ENCODE measurements around the gene PI4KA.

The PI4KA gene

GRCh38 chr22:20765938-20766337 lies 92.7 kb downstream of the PI4KA start:
- DNase-seq (ENCODE audit: low read depth), result no peak
- H3K4me3 ChIP-seq (replicated peaks; ENCODE audit: low read depth, low read length), result no peak overlapping the region
- no peak for TF ChIP-seq CTCF (IDR thresholded peaks at IDR 0.05; ENCODE audit: low read length, missing control alignments)

GRCh38 chr22:20764729-20765128 lies 93.9 kb downstream of the PI4KA start:
- TF ChIP-seq CTCF (IDR thresholded peaks at IDR 0.05; ENCODE audit: low read length, missing control alignments), result no peak
- no peak for DNase-seq (ENCODE audit: low read depth)
- no peak overlapping the region for H3K4me3 ChIP-seq (replicated peaks; ENCODE audit: low read depth, low read length)

- no peak for DNase-seq (ENCODE audit: low read depth)
- TF ChIP-seq CTCF (IDR thresholded peaks at IDR 0.05; ENCODE audit: low read length, missing control alignments), result no peak
- no peak overlapping the region for H3K4me3 ChIP-seq (replicated peaks; ENCODE audit: low read depth, low read length)
Observed at GRCh38 chr22:20764471-20764720, 94.2 kb downstream of the PI4KA start.

GRCh38 chr22:20763630-20764470 lies 94.8 kb downstream of the PI4KA start:
- no peak for TF ChIP-seq CTCF (IDR thresholded peaks at IDR 0.05; ENCODE audit: low read length, missing control alignments)
- H3K4me3 ChIP-seq (replicated peaks; ENCODE audit: low read depth, low read length), result no peak overlapping the region
- no peak for DNase-seq (ENCODE audit: low read depth)

GRCh38 chr22:20762233-20762796 lies 96.3 kb downstream of the PI4KA start:
- TF ChIP-seq CTCF (IDR thresholded peaks at IDR 0.05; ENCODE audit: low read length, missing control alignments), result no peak
- DNase-seq (ENCODE audit: low read depth), result no peak

GRCh38 chr22:20761536-20761935 lies 97.1 kb downstream of the PI4KA start:
- H3K4me3 ChIP-seq (replicated peaks; ENCODE audit: low read depth, low read length), result no peak overlapping the region

More at GRCh38 chr22:20762233-20762796, 96.3 kb downstream of the PI4KA start:
- H3K4me3 ChIP-seq (replicated peaks; ENCODE audit: low read depth, low read length), result no peak overlapping the region

More at GRCh38 chr22:20761536-20761935, 97.1 kb downstream of the PI4KA start:
- no peak for TF ChIP-seq CTCF (IDR thresholded peaks at IDR 0.05; ENCODE audit: low read length, missing control alignments)
- no peak for DNase-seq (ENCODE audit: low read depth)

Measured in fibroblast of pulmonary artery (primary cell).